Glomerular visceral epithelial cell (primary cell): ENCODE results near the gene FBLN5.
"Not testable (repeated sequence)": the region's sequence is repeated elsewhere in the genome, so short reads cannot be mapped to it uniquely, and the experiment has no call there.

Experiments
- DNase-seq: peaks from one replicate; pipeline ENCODE4 v3.0.0-alpha.2; 2016; ENCODE audit errors: extremely low spot score

FBLN5 gene

DNA sequence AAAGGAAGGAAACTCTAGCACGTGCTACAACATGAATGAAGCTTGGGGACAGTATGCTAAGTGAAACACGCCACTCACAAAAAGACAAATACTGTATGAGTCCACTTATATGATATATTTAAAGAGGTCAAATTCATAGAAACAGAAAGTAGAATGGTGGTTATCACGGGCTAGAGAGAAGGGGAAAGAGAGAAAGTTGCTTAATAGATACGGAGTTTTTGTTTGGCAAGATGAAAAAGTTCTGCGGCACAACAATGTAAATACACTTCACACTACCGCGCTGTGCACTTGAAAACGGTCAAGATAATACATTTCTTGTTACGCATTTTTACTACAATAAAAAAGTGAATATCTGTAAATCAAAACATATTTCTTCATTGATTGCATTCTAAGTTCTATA is 37.3 kb downstream of the FBLN5 start:
- no peak for DNase-seq

GRCh38 chr14:91906374-91906773 is 41.1 kb downstream of the FBLN5 start:
- no peak for DNase-seq

- DNase-seq: no peak
Measured at GRCh38 chr14:91904956-91905645, 42.4 kb downstream of the FBLN5 start.

GRCh38 chr14:91904483-91904882 is 43.0 kb downstream of the FBLN5 start:
- no peak for DNase-seq

DNA sequence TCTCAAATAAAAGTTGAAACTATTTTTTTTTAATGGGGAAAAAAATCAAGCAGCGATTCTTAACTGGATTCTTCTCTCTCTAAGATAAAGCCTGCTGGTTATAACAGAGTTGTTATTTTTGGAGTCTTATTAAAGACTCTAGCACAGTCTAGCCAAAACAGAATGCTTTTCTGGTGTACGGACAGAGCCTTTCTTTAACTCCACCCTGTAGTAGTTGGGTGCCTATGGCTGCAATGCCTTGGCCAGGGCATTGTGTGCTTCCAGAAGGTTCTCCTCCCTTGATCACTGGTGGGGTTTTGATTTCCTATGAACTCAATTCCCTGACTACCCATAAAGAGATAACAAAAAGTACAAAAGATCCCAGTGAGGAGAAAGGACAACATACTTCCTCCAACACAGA is 44.4 kb downstream of the FBLN5 start:
- DNase-seq: no peak

- no peak for DNase-seq
Measured at GRCh38 chr14:91902336-91902735, 45.2 kb downstream of the FBLN5 start.

GRCh38 chr14:91901449-91902226 is 45.9 kb downstream of the FBLN5 start:
- no peak for DNase-seq

- no peak for DNase-seq
Measured at GRCh38 chr14:91899806-91900205, 47.7 kb downstream of the FBLN5 start.

- no peak for DNase-seq
Measured at GRCh38 chr14:91899213-91899612, 48.3 kb downstream of the FBLN5 start.

DNA sequence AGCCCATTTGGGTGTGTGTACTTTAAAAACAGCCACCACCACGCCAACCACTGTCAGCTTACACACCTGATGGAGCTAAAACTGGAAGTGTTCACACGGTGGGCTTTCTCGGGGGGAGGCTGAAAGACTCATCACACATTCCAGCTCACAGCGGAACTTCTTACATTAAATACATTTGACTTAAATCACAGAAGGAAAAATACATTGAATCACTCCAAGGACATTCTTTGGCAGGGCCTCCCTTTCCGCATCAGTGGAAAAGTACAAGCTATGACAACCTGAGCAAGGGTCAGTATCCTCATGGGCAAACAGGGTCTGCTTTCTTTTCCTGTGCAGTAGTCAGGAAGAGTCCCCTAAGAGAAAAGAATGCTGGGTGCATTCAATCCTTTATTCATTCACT is 49.1 kb downstream of the FBLN5 start:
- DNase-seq: no peak

GRCh38 chr14:91897716-91898115 is 49.8 kb downstream of the FBLN5 start:
- not testable (repeated sequence) for DNase-seq

DNA sequence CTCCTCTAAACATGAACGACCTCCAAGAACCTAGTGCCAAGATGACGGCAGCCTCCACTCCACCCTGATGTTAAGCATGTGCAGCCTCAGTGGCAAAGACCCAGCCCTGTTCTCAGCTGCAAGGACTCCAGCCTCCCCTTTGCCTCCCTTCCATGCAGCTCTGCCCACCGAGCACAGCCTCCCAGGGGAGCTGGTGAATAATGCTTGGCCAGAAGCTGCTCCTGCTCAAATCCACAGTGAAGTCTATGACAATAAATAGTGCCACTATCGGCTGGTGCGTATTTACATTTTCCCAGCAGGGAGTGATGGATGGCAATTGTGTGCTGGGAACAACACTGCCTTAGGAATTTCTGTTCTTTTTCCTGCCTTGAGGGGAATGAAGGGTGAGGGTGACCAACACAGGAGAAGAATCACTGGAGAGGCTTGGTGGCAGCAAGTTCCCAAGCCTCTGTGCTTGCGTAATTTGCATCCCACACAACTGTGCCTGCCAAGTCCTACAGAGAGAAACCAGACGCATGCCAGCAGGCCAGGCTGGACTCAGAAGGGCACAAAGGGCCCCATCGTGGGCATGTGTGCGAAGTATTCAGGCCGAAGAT is 50.3 kb downstream of the FBLN5 start:
- DNase-seq: no peak

DNA sequence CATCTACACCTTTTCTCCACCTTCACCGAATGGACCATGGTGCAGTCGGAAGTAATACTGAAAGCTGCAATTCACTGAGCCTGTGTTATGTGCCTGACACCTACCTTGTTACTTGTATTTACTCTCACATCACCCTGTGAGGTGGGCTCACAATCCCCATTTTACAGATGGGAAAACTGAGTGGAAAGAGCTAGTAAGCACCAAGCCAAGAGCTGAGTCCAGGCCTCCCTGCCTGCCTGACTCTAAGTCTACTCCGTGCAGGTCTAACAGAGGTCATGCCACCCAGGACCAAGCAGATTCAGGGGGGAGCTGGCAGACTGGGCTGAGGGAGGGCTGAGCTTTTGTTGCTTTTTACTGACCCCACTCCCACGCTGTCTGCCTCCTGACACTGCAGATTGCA is 51.1 kb downstream of the FBLN5 start:
- DNase-seq: no peak

- no peak for DNase-seq
Measured at GRCh38 chr14:91893669-91894068, 53.8 kb downstream of the FBLN5 start.

GRCh38 chr14:91893007-91893406 is 54.5 kb downstream of the FBLN5 start:
- DNase-seq: no peak

DNA sequence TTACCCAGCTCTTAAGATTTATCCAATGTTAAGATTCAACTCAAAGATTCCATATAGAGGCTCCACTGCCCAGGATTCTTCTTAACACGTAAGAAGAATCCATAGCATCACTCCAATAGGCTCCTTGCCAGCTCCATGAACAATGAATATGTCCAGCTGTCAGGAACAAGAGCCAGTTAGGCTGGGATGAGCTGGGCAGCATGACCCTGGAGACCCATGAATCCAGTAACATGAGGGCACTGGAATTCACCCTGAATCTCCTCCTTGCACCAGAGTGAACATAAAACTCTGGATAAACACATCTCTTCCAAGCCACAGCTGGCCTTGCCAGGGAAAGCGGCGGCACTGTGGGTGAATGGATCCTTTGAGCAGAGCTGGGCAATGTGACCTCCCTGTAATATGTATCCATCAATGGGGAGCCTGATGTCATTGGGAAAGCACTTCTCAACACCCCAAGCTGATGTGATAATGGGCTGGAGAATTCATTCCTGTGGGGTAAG is 55.7 kb downstream of the FBLN5 start:
- DNase-seq: no peak

GRCh38 chr14:91891101-91891500 is 56.4 kb downstream of the FBLN5 start:
- no peak for DNase-seq

- no peak for DNase-seq
Measured at GRCh38 chr14:91890291-91890749, 57.2 kb downstream of the FBLN5 start.

- DNase-seq: no peak
Measured at GRCh38 chr14:91889477-91890211, 57.9 kb downstream of the FBLN5 start.

DNA sequence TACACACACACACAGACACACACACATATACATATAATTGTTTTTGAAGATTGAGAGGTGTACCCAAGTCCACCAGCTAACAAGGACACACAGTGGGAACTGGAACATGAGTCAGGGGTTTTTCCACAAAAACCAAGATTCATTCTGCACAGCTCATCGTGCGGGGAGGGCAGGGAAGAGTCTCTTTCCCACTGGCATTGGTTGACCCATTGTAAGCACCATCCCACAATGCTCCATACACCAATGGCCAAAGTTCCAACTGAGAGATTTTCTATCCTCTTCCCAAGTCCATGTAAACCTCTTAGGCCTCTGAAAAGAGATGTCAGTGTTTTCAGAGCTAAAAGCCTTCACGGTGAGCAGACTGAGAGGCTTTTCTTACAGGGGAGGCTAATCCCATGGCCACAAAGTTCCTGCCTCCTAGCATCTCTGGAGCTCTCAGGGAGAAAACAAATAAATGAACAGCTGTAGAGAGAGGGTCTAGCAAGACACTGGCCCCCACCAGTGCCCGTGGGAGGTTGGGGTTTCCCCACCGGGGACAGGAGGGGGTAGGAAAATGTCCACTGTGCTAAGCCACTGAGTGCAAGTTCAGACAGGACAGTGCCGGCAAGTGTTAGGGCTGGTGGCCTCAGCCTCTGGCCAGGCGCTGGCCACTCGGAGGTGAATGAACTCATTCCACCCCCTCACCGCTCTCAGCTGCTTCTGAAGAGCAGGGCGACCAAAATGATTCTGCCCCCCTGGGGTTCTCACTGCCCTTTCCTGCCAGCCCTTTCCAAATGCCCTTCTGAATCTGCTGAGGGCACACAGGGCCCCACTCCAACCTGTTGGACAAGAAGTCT is 58.6 kb downstream of the FBLN5 start:
- DNase-seq: no peak

DNA sequence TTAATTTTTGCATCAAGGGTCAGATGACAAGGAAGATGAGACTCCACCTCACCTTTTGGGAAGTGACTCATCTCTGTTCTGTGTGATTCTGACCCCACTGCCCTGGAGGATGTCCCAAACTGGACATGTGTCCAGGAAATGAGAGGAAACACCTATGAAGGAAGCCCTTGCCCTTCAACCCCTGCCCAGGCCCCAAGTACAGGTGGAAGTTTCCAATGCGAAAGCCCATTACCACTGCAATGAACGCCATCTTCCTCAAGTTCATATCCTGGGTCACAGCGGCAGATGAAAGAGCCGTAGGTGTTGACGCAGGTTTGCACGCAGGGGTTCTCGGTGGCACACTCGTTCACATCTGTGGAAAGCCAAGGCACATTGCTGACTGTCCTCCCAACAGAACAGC is 60.5 kb downstream of the FBLN5 start:
- DNase-seq: no peak
